T-helper 1 cell (primary cell): ENCODE data around the gene B4GALNT1.

Source experiments
- DNase-seq, 5 donors: peaks; one replicate each; pipeline ENCODE4 v3.0.0-alpha.2; 2012 to 2020

Gene B4GALNT1

GRCh38 chr12:57584050-57584449, 49.0 kb downstream of the B4GALNT1 start:
- no peak for DNase-seq

DNA sequence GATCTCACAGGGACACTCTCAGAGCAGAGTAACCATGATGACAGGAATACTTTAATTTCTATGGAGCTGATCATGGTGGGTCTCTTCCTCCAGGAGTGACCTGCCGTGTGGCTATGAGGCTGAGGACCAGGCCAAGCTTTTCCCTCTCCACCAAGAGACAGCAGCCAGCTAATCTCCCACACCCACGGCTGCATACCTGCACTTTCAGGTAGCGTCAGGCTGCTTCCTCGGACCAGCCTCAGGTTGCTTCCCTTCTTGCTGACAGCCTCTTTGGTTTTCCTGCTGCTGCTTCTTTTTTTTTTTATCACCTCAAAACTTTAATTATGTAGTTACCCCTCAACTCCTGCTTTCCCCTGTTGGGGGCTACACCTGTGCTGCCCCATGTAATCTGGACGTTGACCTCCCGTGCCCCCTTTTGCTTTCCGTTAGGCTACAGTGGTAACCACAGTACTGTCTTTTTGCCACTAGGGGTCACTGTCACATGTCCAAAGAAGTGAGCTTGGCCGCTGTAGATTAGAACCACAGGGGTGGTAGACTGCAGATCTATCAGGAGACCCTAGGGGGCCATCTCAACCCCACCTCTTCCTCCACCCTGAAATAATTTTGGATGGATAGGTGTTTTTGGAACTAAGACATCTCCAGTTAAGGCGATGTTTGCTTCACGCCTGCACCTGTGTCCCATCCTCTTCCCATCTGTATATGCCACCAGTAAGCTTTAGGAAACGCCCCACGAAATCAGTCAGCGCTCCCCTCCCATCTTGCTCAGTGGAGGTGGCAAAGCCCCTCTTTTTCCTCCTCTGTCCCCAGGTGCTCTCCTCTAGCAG, 49.8 kb downstream of the B4GALNT1 start:
- peak; percentile 31 to 76 (median 58) for DNase-seq

DNA sequence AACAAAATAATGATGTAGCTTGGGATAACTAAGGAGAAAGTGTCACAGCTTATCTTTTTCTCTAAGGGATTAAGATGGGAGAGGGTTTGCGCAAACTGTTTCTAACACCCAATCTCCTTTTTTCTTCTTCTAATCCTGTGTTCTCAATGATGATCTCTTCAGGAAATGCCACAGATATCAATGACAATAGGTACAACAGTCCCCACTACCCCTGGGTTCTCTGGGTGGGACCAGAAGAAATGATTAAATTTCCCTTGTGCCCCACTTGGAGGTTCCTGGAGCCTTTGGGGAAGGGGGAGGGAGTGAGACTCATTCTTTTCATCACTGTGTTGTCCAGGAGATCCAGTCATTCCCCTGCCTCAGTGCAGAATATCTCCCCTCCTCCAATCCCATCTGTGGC, 50.6 kb downstream of the B4GALNT1 start:
- no peak for DNase-seq

- DNase-seq: no peak
These were observed 51.2 kb downstream of the B4GALNT1 start for GRCh38 chr12:57581802-57582201.

DNA sequence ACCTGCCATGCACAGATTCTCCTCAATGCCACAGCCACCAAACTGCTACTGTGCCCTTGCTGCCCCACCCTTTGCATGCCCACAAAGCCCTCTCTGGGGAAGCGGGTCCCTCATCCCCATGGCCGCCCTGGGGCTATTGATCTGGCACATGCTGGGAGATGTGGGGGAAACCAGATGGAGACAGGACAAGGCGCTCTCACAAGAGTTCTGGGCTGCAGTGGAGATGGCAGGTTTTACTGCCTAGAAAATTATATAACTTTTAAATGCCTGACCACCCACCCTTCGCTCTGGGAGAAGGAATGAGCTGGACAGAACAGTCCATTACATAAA, 52.6 kb downstream of the B4GALNT1 start:
- DNase-seq: no peak

- no peak for DNase-seq
These were observed 53.1 kb downstream of the B4GALNT1 start for GRCh38 chr12:57579677-57580465.

DNA sequence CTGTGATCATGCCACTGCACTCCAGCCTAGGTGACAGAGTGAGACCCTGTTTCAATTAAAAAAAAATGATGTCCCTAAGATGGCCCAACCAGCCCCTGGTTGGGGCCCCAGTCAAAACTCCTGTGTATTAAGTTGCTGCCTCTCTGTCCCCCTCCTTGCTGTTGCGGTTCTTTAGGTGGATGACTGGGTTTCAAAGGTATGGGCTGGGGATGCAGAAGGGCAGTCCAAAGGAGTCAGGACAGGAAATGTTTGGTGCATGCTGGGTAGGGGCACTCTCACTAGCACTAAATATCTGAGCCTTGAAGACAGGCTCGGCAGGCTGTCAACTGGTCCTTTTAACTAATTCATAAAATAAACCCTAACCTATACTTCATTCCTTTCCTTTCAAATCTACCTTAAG, 54.0 kb downstream of the B4GALNT1 start:
- no peak for DNase-seq

DNA sequence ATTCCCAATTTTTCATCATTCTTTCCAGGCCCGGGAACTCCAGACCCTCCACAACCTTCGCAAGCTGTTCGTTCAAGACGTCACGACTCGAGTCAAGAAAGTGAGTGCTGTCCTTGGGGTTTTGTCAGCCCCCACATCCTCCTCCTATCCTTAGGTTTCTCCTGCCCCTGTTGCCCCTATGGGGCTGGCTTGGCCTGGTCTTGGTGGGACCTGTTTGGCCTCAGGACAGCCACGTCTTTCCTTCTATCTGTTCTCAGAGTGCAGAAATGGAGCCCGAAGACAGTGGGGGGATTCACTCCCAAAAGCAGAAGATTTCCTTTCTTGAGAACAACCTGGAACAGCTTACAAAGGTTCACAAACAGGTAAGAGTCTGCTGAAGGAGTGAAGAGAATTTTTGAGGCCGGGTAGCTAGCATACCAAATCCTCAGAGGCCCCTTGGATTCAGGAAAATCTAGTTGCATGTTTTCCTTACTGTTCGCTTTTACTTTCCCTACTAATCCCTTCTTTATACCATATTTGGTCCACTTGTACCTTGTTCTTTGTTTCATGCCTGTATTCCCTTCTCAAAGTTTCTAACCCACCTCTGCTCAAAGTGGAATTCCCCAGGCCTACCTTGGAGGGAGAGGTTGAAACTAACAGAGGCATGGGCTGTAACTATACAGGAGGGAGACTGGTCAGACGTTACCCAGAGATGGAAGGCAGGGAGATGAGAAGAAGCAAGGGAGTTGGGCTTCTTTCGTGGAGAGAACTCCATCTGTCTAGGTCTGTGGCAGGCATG, 54.8 kb downstream of the B4GALNT1 start:
- no peak for DNase-seq

DNA sequence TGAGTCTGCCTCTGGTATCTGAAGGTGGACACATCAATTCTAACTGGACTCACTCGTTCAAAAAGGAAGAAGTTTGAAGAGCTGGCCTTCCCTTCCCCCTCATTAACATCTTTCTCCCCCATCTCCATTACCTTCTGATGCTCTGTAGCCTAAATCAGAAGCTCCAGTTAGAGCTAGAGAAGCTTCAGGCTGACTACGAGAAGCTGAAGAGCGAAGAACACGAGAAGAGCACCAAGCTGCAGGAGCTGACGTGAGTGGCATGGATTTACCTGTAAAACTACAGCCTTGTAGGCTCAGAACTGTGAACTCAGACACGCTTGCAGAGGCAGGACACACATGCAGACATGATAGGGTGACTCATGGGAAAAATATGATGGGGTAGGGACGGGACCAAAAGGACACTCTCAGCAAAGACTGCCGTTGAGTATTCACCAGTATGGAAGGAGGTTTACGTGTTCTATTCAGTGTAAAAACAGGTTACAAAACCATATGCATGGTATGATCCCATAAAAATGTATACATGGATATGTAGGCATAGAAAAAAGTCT, 56.3 kb downstream of the B4GALNT1 start:
- DNase-seq: no peak
